ENCODE measurements around the gene NCEH1.
"Not testable (repeated sequence)": the region's sequence is repeated elsewhere in the genome, so short reads cannot be mapped to it uniquely, and the experiment has no call there.

Gene NCEH1

GRCh38 chr3:172601066-172601832, 109.6 kb downstream of the NCEH1 start:
- TF ChIP-seq, protein P1, sequence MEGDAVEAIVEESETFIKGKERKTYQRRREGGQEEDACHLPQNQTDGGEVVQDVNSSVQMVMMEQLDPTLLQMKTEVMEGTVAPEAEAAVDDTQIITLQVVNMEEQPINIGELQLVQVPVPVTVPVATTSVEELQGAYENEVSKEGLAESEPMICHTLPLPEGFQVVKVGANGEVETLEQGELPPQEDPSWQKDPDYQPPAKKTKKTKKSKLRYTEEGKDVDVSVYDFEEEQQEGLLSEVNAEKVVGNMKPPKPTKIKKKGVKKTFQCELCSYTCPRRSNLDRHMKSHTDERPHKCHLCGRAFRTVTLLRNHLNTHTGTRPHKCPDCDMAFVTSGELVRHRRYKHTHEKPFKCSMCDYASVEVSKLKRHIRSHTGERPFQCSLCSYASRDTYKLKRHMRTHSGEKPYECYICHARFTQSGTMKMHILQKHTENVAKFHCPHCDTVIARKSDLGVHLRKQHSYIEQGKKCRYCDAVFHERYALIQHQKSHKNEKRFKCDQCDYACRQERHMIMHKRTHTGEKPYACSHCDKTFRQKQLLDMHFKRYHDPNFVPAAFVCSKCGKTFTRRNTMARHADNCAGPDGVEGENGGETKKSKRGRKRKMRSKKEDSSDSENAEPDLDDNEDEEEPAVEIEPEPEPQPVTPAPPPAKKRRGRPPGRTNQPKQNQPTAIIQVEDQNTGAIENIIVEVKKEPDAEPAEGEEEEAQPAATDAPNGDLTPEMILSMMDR (IDR thresholded peaks at IDR 0.05; ENCODE audit: borderline replicate concordance, control extremely low read depth, extremely low read depth, insufficient read depth, missing control alignments): no peak
- in situ Hi-C loops (cut with MboI; ENCODE audit: low sequenced_read_pairs, unreplicated experiment): no loop called here
- no peak for DNase-seq (ENCODE audit: low spot score)

GRCh38 chr3:172600644-172601065, 110.2 kb downstream of the NCEH1 start:
- TF ChIP-seq, protein P1 (IDR thresholded peaks at IDR 0.05; ENCODE audit: borderline replicate concordance, control extremely low read depth, extremely low read depth, insufficient read depth, missing control alignments): no peak
- no peak for DNase-seq (ENCODE audit: low spot score)
- in situ Hi-C loops (cut with MboI; ENCODE audit: low sequenced_read_pairs, unreplicated experiment): no loop called here

GRCh38 chr3:172598904-172599303, 112.0 kb downstream of the NCEH1 start:
- TF ChIP-seq, protein P1 (IDR thresholded peaks at IDR 0.05; ENCODE audit: borderline replicate concordance, control extremely low read depth, extremely low read depth, insufficient read depth, missing control alignments): no peak
- DNase-seq (ENCODE audit: low spot score): no peak
- in situ Hi-C loops (cut with MboI; ENCODE audit: low sequenced_read_pairs, unreplicated experiment): loop anchor here (10.0 kb wide), 1 partner anchor 114 kb away; no protein-coding TSS in a partner anchor

DNA sequence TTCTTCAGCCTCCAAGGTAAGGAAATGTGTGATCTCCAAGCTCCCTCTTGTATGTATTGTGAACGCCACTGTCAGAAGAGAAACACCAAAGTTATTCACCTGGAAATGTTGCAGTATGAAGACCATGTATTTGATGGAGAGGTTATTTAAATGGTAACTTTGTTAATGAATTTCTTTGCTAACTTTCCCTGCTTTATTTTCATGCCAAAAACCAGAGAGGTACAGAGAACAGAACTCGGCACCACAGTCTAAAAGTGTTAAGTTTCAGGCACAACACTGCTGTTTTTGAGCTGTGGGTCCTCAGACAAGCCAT, 114.5 kb downstream of the NCEH1 start:
- TF ChIP-seq, protein P1 (IDR thresholded peaks at IDR 0.05; ENCODE audit: borderline replicate concordance, control extremely low read depth, extremely low read depth, insufficient read depth, missing control alignments): no peak
- no peak for DNase-seq (ENCODE audit: low spot score)
- in situ Hi-C loops (cut with MboI; ENCODE audit: low sequenced_read_pairs, unreplicated experiment): loop anchor here (10.0 kb wide), 1 partner anchor 112 kb away; no protein-coding TSS in a partner anchor

DNA sequence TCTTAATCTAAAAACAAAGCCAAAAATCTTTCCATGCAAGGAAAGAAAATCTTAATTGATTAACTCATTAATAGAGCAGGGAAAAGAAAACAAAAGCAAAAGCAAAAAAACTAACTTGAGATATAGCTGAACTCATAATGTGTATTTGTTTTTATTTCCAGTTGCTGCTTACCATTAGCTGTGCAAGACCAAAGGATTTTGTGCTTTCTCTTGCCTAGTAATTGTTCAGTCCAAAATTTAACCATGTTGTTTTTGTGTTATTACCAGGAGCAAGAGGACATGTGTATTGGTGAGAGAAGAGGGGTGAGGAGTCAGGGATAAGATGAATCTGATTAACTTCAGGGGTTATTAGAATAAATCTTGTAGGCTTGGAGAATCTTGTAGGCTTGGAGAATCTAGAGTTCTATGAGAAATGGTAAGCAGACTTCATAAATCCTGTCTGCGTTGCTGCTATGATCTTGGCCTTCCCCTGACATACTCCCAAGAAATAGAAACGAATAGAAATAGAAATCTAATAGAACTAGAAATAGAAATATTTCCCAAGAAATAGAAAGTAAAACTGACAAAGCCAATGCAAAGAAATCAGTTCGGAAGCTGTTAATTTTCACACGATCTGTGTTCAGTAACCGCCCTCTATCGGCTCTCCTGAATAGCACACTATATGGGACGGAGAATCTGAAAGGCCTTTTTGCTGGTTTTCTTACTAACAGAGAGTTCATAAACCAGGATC, 115.0 kb downstream of the NCEH1 start:
- in situ Hi-C loops (cut with MboI; ENCODE audit: low sequenced_read_pairs, unreplicated experiment): loop anchor here (10.0 kb wide), 1 partner anchor 111 kb away; no protein-coding TSS in a partner anchor
- TF ChIP-seq, protein P1 (IDR thresholded peaks at IDR 0.05; ENCODE audit: borderline replicate concordance, control extremely low read depth, extremely low read depth, insufficient read depth, missing control alignments): peak; percentile 64
- peak; percentile 76 for DNase-seq (ENCODE audit: low spot score)

DNA sequence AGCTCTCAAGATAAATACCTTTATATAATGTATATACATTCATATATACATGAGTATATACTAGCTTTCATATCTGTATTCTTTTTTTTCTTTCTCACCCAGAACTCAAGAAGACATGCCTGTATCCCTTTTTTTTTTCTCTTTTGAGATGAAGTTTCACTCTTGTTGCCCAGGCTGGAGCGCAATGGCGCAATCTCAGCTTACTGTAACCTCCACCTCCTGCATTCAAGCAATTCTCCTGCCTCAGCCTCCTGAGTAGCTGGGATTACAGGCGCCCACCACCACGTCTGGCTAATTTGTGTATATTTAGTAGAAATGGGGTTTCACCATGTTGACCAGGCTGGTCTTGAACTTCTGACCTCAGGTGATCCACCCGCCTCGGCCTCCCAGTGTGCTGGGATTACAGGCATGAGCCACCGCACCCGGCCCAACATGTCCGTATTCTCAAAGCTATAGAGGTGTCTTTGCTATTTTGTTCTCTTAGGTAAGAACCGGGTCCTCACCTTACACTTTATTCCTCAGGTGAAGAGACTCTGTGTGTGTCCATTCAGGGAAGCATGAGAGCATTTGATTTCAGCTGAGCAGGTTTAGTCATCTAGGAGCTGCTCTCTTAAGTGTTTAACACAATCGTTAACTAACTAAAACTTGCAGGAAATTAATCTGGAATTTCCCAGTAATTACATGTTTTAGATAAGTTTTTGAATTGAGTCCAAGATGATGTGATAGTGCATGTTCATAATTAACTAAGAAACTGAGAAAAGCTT, 115.8 kb downstream of the NCEH1 start:
- not testable (repeated sequence) for DNase-seq (ENCODE audit: low spot score)
- in situ Hi-C loops (cut with MboI; ENCODE audit: low sequenced_read_pairs, unreplicated experiment): loop anchor here (10.0 kb wide), 1 partner anchor 110 kb away; no protein-coding TSS in a partner anchor

Measured in GM13976 (cell line).